Measurements from ENCODE around the gene TSSC4. TPM values are rescaled to one million over a fixed set of nuclear protein-coding genes. Genes with fewer than 3 reads are reported as not detected.

TSSC4 gene
- 42.3 to 74.7 TPM (median 69.9 TPM) in 5 replicates for total RNA-seq (2022; extraction: Qiagen RNA extraction)

DNA sequence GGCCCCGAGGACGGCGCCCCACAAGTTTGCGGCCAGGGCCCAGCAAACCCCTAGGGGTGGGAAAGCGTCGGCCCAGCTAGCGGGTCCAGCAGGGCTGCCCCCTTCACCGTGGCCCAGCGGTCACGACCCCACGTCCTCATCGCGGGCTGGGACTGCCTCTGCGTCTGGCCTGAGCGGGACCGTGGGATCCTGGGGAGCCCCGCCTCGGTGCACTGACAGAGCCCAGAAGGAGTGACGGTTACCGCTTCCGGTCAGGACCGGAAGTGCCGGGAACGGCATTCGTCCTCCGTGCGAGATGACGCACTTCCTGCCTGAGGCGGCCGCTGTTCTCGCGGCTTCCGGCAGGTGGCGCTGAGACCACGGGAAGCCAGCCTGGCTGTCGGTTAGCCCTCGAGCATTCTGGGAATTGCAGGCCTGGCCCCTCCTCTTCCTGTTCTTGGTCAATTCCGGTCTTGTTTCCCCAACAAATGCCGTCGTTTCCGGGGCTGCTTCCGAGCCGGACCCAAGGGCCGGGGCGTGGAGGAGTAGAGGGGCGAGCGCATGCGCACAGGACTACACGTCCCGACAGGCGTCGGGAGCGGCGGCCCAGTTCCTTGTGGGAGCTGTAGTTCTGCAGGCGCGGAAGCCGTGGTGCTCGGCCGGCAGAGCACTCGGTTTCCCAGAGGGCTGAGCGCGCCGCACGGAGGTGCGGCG lies at the start of gene TSSC4:
Gene TSSC4, plus strand, starts transcription at position 682 of the 693 bp plus-strand sequence. CDS start 1,884 bp downstream, outside the sequence.

DNA sequence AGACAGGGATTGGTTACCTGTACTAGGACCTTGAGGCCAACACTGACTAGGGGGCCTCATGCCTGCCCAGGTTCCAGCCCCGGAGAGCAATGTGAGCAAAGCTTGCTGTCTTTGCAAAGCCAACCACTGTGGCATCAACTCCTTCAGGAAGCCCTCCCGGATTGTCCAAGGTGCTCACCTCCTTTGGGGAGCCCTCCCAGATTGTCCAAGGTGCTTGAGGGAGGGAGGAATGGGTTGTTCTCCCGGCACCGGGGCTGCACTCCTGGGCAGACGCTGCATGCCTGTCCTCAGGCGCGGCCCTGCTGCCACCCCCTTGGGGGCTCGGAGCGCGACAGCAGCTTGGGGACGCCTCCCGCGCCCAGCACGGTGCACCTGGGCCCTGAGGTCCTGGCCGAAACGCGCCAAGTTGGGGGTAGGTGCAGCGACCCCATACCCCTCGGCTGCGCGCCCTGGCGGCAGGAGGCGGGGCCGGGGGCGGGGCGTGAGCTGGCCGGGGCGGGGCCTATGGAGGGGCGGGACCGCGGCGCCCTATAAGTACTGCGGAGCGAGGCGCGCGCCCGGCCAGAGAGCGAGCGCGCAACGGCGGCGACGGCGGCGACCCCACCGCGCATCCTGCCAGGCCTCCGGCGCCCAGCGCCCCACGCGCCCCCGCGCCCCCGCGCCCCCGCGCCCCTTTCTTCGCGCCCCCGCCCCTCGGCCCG lies 23.6 kb upstream of the TSSC4 start, which contains the start of gene CD81:
Gene CD81, plus strand, starts transcription at position 560 of the 701 bp plus-strand sequence. CDS start 240 bp downstream, outside the sequence.

DNA sequence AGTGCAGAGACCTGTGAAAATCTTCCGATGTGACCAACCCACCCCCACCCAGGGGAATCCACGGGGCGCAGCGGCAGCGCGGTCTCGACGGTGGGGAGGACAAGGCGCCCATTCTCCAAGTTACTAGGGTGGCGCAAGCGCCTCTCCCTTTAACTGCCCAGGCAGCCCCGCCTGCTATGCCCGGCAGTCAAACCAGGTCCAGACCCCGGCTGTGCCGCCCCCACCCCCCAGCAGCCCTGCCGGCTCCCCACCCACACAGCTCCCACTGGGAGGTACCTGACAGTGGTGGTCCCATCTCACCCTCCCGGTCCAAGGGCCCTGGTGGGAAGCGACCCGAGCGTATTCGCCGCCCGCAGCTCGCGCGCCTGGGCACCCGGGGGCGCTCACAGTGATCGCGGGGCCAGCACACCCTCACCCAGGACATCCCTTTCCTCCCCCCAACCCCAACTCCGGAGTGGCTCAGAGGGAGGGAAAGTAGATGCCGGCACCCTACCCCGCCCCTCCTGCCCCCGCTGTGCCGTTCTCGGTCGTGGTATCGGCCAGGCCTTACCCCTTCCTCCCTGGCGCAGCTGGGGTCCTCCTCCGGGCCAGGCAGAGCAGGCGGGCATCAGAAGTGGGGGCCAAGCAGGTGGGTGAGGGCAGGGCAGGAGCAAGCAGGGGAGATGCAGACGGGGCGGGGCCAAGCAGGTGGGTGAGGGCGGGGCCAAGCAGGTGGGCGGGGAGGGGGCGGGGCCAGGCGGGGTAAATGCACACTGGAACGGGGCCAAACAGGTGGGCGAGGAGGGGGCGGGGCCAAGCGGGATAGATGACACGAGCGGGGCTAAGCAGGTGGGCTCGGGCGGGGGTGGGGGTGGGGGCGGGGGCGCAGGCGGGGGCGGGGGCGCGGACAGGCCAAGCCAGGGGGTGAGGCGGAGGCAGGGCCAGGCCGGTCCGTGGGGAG lies 43.6 kb downstream of the TSSC4 start, which contains the start of gene TRPM5:
Gene TRPM5, minus strand, starts transcription at position 634 of the 940 bp plus-strand sequence. CDS start 21,478 bp downstream, outside the sequence.

DNA sequence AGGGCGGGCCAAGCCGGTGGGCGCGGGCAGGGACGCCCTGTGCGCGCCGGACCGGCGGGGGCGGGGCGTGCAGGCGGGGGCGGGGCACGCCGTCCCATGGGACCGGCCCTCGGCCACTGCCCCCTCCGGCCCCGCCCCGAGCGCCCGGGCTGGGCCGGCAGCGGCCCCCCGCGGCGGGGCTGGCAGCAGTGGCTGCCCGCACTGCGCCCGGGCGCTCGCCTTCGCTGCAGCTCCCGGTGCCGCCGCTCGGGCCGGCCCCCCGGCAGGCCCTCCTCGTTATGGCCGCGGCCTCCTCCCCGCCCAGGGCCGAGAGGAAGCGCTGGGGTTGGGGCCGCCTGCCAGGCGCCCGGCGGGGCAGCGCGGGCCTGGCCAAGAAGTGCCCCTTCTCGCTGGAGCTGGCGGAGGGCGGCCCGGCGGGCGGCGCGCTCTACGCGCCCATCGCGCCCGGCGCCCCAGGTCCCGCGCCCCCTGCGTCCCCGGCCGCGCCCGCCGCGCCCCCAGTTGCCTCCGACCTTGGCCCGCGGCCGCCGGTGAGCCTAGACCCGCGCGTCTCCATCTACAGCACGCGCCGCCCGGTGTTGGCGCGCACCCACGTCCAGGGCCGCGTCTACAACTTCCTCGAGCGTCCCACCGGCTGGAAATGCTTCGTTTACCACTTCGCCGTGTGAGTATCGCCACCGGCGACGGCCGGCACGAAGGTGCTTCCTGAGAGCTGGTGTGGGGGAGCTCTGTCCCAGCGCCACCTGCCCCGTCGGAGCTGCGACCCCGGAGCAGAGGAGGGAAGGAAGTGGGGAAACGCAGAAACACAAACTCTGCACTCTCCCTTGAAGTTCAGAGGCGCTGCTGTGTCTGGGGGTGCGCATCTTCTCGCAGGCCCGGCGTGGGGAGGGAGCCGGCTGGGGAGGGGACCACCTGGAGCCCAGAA lies 44.5 kb downstream of the TSSC4 start, which contains the start of gene KCNQ1:
Gene KCNQ1, plus strand, starts transcription at position 188 of the 925 bp plus-strand sequence. Its CDS starts 91 bp downstream, at position 279.

Other genes starting within 250 kb of the TSSC4 start
- not detected in 5 replicates for gene INS, start 239.5 kb upstream of the TSSC4 start, total RNA-seq (2022; extraction: Qiagen RNA extraction)
- 0.11 to 0.35 TPM (median 0.22 TPM) in 3 of 5 replicates, not detected in the others for gene TH, start 228.9 kb upstream of the TSSC4 start, total RNA-seq (2022; extraction: Qiagen RNA extraction)
- 0.09 TPM in 1 of 5 replicates, not detected in the others for gene ASCL2, start 130.2 kb upstream of the TSSC4 start, total RNA-seq (2022; extraction: Qiagen RNA extraction)
- gene C11orf21, start 98.8 kb upstream of the TSSC4 start, total RNA-seq (2022; extraction: Qiagen RNA extraction) = not detected in 5 replicates
- not detected in 5 replicates for gene TSPAN32, start 98.7 kb upstream of the TSSC4 start, total RNA-seq (2022; extraction: Qiagen RNA extraction)
- gene CD81, start 23.4 kb upstream of the TSSC4 start, total RNA-seq (2022; extraction: Qiagen RNA extraction) = 301 to 411 TPM (median 383 TPM) in 5 replicates
- gene TRPM5, start 43.8 kb downstream of the TSSC4 start, total RNA-seq (2022; extraction: Qiagen RNA extraction) = not detected in 5 replicates
- 0.23 to 0.89 TPM (median 0.63 TPM) in 5 replicates for gene KCNQ1, start 44.3 kb downstream of the TSSC4 start, total RNA-seq (2022; extraction: Qiagen RNA extraction)